Sigmoid colon (tissue), 4 donors: ENCODE measurements around the gene CSK.

Experiments used
- EP300 ChIP-seq, 4 donors: sonication (generic); formaldehyde crosslinking; IDR thresholded peaks; one replicate each; pipeline ENCODE4 v1.6.1; 2017; ENCODE audit warnings: antibody characterized with exemption in 4 of 4
- POLR2AphosphoS5 ChIP-seq, 4 donors: sonication (generic); formaldehyde crosslinking; IDR thresholded peaks; one replicate each; pipeline ENCODE4 v1.6.1; 2017; ENCODE audit warnings: antibody characterized with exemption in 4 of 4
- TF ChIP-seq, protein P1 (sequence below), 4 experiments: fragments of 450-650 bp in 3 of 4; fragments of 200-600 bp in 1 of 4; IDR thresholded peaks; one replicate each; pipeline ENCODE4 v1.5.1; 2016 to 2019; ENCODE audit warnings: antibody characterized with exemption in 4 of 4, mild to moderate bottlenecking in 3 of 4, moderate library complexity in 2 of 4

DNA sequence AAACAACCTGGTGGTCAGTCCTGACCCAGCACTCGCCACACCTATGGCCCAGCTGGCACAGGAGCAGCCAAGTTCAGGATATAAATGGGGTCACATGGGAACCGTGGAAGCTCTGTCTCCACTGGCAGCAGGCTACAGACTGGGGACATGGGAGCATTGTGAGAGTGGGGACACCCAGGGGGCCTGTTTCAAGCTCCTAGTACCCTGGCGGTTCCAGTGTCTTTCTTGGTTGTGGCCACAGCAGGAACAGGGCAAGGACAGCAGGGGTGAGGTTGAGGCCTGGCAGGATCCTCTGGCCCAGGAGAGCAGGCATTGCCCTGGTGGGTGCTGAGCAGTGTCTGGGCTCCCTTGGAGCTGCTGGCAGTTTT lies 1.9 kb downstream of the CSK start:
- TF ChIP-seq, protein P1, sequence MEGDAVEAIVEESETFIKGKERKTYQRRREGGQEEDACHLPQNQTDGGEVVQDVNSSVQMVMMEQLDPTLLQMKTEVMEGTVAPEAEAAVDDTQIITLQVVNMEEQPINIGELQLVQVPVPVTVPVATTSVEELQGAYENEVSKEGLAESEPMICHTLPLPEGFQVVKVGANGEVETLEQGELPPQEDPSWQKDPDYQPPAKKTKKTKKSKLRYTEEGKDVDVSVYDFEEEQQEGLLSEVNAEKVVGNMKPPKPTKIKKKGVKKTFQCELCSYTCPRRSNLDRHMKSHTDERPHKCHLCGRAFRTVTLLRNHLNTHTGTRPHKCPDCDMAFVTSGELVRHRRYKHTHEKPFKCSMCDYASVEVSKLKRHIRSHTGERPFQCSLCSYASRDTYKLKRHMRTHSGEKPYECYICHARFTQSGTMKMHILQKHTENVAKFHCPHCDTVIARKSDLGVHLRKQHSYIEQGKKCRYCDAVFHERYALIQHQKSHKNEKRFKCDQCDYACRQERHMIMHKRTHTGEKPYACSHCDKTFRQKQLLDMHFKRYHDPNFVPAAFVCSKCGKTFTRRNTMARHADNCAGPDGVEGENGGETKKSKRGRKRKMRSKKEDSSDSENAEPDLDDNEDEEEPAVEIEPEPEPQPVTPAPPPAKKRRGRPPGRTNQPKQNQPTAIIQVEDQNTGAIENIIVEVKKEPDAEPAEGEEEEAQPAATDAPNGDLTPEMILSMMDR (IDR thresholded peaks at IDR 0.05) = no peak
- TF ChIP-seq EP300 (IDR thresholded peaks at IDR 0.05) (no peak), POLR2AphosphoS5 (IDR thresholded peaks at IDR 0.05) (no peak)
